EL (cell line): ENCODE measurements around the gene WFS1.

Experiments
- DNase-seq: peaks from one replicate; pipeline ENCODE4 v3.0.0-alpha.2; 2016

WFS1 gene

DNA sequence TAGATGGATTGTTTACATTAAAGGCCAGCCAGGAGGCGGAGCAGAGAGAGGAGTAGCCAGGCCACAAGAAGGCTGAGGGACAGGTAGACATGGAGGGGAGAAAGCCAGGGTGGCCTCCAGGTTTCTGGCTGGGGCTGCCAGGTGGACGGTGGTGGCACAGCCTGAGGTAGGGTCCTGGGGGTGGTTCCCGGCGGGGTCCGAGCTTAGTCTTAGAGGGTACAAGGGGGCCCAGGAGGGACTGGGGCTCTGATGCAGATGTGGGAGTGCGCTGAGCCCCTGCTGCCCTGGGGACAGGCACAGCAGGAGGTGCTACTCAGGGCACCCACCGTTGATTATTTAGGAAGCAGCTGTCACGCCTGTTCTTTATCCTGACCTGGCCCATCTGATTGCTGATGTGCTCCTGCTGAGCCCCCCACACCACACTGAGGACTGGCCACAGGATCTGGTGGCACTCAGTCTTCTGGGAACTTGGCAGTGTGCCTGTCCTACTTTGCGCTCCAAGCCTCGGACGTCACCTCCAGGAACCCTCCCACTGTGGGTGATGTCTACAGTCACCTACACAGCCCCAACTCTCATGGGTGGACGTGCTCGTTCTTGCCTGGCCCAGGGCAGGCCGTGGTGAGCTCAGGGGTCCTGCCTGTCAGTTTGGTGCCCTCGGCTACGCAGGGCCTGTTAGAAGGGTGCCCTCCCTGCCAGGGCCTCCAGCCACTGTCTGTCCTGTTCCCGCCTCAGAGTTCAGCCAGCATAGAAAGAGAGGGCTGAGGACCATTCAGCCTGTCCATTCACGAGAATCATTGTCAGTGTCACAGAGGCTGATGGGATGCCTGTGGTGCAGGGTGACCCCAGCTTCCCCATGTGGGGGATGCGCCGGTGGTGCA, 12.0 kb downstream of the WFS1 start:
- no peak for DNase-seq

DNA sequence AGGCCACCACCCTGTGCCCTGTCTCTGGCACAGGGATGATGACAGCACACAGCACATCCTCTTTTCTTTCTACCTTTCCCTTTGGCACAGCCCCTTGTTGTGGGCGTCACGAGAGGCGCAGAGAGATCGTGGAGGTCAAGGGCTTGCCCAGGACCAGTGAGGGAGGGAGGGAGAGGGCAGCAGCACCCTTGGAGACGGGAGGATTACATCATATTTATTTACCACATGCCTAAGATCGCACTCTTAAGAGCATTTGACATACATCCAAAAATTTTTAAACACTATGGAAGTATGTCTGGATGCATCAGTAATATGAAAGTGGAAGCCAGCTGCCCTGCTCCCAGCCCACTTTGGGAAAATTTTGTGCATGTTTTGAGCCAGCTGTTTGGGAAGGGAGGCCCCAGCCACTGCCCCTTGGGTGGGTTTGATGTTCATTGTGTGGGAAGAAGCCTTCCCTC, 12.7 kb downstream of the WFS1 start:
- peak; percentile 31 for DNase-seq

DNA sequence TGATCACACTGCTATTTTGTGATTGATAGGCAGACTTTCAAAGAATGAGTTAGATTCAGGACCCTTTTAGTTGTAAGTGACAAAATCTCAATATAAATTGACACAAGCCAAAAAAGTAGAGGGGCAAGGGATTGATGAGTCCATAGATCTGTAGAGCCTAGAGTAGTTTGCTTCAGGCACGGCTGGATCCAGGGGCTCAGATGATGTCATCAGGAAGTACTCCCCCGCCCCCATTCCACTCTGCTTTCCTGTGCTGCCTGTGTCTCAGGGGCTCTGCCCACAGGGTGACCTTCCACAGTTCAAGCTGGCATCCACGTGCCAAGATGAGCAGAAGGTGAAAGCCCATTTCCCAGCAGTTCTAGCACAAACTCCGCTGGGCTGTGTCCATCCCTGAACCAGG, 13.6 kb downstream of the WFS1 start:
- DNase-seq: no peak

DNA sequence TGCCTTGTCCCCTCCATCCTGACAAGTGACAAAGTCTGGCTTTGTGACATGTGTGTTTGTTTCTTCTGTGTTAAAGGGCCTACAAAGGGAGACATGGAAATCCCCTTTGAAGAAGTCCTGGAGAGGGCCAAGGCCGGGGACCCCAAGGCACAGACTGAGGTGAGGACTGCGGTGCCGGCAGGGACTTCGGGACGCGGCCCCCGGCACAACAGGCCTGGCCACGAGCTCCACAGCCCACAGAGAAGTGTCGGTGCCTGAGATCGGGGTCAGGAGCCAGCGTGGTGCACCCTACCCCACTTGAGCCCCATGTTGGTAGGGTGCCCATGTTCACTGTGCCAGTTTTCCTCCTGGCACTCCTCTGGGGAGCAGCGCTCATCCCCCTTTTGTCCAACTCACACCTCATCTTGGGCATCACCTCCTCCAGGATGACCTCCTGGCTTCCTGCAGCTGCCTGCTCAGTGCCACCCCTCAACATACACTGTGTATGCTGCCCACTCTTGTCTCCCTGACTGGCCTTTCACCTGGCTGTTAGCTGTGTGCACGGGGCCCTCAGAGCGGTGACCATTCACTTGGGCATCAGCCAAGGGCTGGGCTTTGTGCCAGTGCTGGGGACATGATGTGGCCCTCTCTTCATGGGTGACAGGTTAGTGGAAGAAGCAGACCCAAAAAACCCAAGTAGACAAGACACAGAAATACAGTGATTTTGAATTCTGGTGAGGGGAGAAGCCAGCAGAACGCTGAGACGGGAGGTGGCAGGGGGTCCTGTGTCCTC, 17.6 kb downstream of the WFS1 start:
- DNase-seq: no peak

DNA sequence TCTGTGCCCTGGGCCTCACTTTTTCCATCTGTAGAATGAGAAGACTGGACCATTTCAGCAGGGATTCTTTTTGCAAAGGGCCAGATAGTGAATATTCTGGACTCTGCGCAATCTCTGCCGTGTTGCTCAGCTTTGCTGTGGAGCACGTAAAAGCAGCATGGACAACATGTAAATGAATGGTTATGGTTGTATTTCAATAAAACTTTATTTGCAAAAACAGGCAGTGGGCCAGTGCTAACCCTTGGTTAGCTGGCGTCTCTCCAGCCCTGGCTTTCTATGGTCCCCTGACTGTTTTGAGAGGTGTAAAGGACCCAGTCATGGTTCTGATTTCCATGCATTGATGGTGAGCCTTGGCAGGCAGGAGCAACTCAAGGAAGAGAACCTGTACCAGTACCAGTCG, 18.7 kb downstream of the WFS1 start:
- DNase-seq: no peak

DNA sequence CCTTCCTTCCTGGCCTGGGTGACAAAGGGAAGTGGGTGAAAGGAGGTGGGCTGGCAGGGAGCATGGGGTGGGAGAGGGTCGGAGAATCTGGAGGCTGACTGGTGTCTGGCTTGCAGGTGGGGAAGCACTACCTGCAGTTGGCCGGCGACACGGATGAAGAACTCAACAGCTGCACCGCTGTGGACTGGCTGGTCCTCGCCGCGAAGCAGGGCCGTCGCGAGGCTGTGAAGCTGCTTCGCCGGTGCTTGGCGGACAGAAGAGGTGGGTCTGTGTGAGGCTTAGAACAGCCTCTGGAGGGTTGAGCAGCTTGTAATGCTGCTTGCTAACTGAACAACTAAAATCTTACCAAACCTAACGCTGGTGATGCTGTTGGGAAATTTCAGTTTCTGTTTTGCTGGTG, 19.2 kb downstream of the WFS1 start:
- DNase-seq: no peak

DNA sequence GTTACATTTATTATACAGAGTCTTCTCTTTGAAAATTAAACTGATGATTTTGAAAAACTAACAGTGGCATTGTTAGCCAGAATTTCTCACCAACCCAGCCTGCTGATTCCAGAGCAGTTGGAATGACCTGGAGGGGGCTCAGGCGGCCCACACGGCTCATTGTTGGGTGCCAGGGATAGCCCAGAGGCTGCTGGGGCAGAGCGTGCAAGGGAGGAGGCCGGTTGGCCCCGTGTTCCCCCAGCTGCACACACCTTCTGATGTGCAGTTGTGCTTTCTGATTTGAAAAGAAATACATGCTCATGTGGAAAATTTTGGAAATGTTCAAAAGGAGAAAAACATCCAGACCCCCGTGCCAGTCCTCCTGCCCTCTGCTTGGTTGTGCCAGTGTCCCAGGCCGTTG, 20.6 kb downstream of the WFS1 start:
- no peak for DNase-seq

DNA sequence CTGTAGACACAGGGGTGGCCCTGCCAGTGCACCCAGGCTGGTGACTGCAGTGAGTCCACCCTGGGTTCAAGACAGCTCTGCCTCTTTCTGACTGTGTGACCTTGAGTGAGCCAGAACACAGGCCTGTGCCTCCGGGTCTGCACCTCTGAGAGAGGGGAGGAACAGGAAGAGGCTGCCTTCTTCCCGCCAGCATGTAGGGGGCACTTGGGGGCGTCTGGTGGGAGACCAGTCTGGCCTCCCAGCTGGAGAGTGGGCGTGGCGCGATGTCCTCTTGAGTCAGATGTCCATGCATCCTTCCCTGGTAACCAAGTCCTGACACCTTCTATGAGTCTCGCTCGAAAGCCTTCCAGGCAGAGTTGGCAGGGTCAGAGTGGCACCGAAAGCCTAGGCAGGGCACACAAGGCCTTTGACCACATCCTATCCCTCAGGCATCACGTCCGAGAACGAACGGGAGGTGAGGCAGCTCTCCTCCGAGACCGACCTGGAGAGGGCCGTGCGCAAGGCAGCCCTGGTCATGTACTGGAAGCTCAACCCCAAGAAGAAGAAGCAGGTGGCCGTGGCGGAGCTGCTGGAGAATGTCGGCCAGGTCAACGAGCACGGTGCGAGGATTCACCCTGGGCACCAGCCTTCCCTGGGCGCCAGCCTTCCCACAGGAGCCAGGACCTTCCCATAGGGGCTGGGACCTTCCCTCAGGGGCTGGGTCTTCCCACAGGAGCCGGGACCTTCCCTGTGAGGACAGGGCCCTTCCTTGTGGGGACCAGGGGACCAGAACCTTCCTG, 21.3 kb downstream of the WFS1 start:
- no peak for DNase-seq

DNA sequence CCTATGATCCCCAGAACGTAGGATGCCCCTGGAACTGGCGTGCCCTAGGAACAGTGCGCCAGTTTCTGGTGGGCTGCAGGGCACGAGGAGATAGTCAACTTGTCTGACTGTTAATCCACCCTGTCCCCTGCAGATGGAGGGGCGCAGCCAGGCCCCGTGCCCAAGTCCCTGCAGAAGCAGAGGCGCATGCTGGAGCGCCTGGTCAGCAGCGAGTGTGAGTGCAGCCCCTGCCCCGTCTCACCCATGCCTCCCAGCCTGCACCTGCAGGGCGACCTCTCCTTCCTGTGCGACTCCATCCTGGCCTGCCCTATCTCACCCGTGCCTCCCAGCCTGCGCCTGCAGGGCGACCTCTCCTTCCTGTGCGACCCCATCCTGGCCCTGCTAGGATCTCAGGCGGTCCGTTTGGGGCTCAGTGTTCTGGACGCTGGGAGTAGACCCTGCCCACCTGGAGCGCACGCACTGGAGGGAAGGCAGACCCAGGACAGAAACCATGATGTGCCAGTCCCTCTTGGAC, 22.2 kb downstream of the WFS1 start:
- DNase-seq: no peak

DNA sequence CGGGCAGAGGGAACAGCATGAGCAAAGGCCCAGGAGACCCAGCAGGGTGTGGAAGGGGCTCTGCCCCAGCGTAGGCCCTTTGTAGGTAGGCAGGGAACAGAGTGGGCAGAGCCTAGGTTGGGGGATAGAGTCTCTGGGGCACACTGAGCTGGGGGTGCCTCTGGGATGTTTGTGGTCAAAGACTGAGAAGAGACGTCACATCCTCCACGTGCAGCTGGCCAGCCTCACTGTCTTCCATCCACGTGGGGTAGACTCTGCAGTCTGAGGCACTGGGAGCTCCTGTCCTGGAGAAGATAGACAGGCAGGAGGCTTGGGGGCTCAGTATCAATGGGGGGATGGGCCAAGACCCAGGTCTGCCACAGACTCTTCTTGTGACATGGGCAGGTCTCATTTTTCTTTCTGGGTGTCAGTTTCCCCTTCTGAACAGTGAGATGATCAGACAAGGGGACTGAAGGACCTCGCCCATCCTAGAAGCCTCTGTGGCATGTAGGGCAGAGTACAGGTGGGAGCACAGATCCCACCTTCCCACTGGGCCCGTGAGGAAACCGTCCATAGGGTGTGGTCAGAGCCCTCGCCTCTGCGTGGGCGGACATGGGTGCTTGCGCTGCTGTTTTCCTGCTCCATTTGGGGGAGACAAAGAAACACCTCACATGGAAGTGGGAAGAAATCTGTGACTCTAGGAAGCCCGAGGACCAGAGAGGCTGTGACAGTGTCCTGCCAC, 22.9 kb downstream of the WFS1 start:
- DNase-seq: no peak

DNA sequence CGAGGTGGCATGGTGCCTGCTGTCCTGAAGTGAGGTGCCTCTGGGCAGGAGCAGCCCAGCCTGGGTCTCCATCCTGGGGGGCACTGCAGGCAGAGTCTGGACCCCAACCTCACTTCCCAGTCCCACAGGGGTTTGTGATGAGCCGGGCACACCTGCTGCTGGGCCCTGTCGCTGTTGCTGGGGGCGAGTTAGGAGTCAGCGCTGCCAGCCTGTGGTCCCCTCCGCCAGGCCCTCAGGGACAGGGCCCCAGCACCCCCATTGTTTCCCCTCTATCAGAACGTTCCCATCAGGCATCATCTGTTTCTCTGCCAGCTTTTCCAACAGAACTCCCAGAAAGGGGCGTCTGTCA, 23.4 kb downstream of the WFS1 start:
- DNase-seq: no peak

DNA sequence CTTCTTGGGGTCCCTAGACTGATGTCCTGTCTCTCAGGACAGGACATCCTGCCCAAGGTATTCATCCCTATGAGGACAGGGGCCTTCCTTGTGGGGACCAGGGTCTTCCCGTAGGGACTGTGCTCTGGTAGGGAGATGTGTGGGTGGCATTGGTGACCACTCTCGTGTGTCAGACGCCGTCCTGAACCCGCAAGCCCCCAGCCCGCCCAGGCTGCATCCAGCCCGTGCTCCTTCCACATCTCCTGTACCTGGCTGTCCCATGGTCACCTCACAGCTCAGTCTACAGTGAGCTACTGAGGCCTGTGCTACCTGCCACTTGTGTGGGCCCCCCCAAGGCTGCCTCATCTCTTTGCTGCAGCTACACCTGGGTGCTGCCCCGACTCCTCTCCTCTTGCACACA, 24.0 kb downstream of the WFS1 start:
- DNase-seq: no peak

DNA sequence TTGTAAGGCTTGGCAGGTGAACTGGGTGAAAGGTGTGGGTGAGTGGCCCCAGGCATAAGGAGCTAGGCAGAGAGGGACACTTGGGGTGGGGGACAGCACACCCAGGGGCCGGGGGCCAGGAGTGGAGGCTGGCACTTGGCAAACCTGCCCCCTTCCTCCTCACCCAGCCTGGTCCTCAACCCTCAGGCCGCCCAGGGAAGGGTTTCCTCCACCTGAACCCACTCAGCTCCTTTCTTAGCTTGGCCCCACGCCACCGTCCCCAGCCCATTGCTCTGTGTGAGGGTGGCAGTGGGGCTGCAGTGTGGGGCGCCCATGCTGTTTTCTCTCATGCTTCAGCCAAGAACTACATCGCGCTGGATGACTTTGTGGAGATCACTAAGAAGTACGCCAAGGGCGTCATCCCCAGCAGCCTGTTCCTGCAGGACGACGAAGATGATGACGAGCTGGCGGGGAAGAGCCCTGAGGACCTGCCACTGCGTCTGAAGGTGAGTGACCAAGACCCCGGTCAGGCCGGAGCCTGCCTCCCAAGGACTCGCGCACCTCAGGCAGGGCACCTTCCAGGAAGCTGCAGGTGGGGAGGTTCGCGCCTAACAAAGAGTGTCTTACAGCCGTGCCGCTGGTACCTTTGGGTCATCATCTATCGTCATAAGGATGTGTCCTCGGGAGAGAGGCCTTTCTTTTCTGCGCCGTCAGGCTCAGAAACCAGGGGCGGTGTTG, 25.2 kb downstream of the WFS1 start:
- no peak for DNase-seq

DNA sequence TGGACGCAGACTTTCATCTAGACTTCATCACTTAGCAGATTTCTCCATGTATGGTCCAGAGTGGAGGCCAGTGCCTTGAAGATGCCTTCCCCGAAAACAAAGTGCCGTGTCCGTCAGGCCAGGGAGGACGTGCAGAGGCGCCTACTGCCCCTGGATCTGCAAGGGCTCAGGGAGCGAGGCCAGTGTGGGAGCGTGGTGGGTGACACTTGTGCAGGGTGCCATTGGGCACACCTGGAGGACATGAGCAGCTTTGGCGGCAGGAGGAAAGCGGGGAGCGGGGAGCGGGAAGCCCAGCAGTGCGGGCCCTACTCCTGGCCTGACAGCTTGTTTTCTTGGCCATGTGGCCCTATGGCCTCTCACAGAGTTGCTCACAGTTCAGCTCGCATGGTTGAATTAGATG, 25.8 kb downstream of the WFS1 start:
- no peak for DNase-seq

DNA sequence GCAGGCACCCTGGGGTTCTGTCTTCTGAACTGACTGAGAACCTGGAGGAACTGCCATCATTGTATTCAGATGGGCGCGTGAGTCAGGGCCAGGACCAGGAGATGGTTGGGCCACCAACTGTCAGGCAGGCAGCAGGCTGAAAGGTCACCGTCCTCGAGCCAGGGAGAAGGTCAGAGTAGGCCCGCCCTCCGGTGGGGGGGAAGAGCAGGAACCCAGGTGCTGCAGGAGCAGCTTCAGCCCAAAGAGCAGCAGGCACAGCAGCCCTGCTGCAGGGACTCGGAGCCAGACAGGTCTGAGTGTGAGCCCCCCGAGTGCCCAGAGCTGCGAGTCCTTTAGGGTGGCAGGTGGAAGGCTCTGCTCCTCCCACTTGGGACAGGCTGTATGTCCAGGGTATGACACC, 26.4 kb downstream of the WFS1 start:
- no peak for DNase-seq

DNA sequence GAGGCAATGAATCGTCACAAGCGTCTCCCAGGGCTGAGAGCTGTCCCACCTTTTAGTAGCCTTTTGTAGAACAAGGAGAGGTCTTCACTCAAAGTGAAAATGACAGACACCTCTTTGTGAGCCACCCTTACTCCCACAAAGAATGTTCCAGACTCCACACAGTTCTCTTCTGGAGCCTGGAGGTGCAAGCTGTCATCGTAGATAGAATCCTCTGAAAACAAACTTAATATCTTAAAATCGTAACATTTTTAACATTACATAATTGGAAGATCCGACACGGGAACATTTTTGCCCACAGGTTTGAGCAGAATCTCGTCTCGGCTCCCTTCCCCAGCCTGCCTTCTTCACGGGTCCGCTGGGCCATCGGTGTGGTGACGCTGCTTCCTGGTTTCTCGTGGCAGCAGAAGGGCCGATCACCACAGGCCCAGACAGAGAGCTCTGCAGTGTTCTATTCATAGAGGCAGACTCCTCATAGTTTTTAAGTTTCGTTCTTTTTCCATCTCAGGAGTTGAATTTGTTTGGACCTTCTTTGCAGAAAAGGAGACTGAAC, 27.7 kb downstream of the WFS1 start:
- DNase-seq: no peak

DNA sequence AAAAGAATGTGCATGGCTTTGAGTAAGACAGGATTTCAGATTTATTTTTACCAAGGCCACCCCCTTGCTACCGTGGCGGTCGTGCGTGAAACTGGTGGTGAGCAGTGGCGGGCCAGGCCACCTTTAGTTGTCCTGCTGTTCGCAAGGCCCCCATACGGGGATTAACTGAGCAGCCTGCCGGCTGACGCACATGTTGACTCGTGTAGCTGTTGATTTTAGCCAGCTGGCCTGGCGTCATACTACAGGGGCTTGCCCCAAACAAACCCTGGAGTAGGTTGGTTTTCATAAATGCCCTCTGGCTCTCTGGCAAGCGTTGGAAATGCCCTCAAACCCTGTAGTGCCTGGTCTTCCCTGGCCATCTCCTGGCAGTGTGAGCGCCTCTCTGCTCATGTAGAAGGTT, 28.4 kb downstream of the WFS1 start:
- no peak for DNase-seq

DNA sequence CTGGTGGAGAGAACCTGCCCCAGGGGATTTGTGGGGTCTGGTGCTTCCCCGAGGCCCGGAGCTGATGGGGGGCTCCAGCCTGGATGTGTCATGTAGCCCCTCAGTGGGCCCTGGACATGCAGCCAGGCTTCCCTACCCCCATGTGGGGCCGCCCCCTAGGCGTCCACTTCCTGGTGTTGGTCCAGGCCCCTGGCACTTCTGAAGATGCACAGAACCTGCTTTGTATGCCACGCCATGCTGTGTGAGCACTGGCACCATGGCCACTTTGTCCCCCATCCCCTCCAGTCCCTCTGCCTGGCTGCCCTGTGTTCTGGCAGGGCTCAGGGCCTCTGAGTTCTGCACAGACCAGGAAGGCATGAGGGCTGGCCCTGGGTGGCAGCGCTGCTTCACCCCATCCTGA, 29.2 kb downstream of the WFS1 start:
- DNase-seq: no peak

DNA sequence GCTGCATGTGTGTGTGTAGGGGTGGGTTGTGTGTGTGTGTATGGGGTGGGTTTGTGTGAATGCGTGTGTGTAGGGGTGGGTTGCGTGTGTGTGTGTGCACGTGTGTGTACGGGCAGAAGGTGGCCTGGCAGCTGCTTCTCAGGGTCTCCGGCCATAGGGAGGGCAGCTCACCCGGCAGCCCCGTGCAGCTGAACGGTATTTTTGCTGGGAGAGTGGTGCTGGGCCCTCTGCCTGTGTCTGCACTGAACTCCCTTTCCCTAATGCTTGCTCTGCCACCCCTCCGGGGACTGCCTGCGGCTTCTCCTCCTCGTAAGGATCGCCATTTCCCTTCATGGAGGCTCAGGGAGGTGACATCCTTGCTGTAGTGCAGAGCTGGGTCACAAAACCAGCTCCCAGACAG, 30.2 kb downstream of the WFS1 start:
- no peak for DNase-seq

DNA sequence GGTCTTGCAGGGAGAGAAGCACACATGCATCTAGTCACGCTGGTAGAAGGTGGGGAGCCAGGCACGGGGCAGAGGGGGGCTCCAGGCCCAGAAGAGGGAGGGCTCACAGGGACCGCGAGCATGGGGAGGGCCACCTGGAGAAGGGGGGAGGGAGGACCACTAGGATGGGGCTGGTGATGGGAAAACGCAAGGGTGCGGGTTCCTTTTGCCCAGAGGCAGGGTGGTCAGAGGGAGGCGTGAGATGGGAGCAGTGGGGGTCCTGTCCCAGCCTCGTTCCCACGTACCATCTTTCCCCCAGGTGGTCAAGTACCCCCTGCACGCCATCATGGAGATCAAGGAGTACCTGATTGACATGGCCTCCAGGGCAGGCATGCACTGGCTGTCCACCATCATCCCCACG, 30.7 kb downstream of the WFS1 start:
- no peak for DNase-seq

DNA sequence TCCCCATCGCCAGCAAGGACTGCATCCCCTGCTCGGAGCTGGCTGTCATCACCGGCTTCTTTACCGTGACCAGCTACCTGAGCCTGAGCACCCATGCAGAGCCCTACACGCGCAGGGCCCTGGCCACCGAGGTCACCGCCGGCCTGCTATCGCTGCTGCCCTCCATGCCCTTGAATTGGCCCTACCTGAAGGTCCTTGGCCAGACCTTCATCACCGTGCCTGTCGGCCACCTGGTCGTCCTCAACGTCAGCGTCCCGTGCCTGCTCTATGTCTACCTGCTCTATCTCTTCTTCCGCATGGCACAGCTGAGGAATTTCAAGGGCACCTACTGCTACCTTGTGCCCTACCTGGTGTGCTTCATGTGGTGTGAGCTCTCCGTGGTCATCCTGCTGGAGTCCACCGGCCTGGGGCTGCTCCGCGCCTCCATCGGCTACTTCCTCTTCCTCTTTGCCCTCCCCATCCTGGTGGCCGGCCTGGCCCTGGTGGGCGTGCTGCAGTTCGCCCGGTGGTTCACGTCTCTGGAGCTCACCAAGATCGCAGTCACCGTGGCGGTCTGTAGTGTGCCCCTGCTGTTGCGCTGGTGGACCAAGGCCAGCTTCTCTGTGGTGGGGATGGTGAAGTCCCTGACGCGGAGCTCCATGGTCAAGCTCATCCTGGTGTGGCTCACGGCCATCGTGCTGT, 31.5 kb downstream of the WFS1 start:
- DNase-seq: no peak
